ENCODE data around the gene TMEM63A. TPM values are rescaled to one million over a fixed set of nuclear protein-coding genes. Genes with fewer than 3 reads are reported as not detected.

Gene TMEM63A
- polyA plus RNA-seq, 1 experiment, result 41.8 TPM

GRCh38 chr1:225843426-225843795, 38.8 kb downstream of the TMEM63A start:
- Histone ChIP-seq H3K4me3 (ENCODE audit: low read depth, low read length) (no peak overlapping the region), H3K36me3 (ENCODE audit: control insufficient read depth, insufficient read depth, low read length) (peaks cover 22% of the 10 kb centered on the region), H3K27me3 (ENCODE audit: control insufficient read depth, insufficient read depth, low read length) (no peaks in the 10 kb centered on the region)
- CTCF ChIA-PET, result interaction anchor here (0.8 to 5.8 kb wide), 2 partner anchors 362 to 367 kb away, joined by 3 to 57 read pairs; no protein-coding TSS in a partner anchor
- POLR2A ChIA-PET, result no interaction called here
- TF ChIP-seq, protein P1, sequence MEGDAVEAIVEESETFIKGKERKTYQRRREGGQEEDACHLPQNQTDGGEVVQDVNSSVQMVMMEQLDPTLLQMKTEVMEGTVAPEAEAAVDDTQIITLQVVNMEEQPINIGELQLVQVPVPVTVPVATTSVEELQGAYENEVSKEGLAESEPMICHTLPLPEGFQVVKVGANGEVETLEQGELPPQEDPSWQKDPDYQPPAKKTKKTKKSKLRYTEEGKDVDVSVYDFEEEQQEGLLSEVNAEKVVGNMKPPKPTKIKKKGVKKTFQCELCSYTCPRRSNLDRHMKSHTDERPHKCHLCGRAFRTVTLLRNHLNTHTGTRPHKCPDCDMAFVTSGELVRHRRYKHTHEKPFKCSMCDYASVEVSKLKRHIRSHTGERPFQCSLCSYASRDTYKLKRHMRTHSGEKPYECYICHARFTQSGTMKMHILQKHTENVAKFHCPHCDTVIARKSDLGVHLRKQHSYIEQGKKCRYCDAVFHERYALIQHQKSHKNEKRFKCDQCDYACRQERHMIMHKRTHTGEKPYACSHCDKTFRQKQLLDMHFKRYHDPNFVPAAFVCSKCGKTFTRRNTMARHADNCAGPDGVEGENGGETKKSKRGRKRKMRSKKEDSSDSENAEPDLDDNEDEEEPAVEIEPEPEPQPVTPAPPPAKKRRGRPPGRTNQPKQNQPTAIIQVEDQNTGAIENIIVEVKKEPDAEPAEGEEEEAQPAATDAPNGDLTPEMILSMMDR (IDR thresholded peaks at IDR 0.05; ENCODE audit: insufficient read depth, low read depth, low read length), result no peak
- no peak for DNase-seq (ENCODE audit: low read depth)

- H3K4me3 ChIP-seq (ENCODE audit: low read depth, low read length), result no peak overlapping the region
- POLR2A ChIA-PET, result no interaction called here
- H3K27me3 ChIP-seq (ENCODE audit: control insufficient read depth, insufficient read depth, low read length), result no peaks in the 10 kb centered on the region
- TF ChIP-seq, protein P1 (IDR thresholded peaks at IDR 0.05; ENCODE audit: insufficient read depth, low read depth, low read length), result no peak
- peaks cover 22% of the 10 kb centered on the region for H3K36me3 ChIP-seq (ENCODE audit: control insufficient read depth, insufficient read depth, low read length)
- no peak for DNase-seq (ENCODE audit: low read depth)
- CTCF ChIA-PET, result interaction anchor here (0.8 to 5.8 kb wide), 3 partner anchors 70 to 367 kb away, joined by 3 to 57 read pairs (median 3); no protein-coding TSS in a partner anchor
Observed at GRCh38 chr1:225842788-225843425, 39.3 kb downstream of the TMEM63A start.

DNA sequence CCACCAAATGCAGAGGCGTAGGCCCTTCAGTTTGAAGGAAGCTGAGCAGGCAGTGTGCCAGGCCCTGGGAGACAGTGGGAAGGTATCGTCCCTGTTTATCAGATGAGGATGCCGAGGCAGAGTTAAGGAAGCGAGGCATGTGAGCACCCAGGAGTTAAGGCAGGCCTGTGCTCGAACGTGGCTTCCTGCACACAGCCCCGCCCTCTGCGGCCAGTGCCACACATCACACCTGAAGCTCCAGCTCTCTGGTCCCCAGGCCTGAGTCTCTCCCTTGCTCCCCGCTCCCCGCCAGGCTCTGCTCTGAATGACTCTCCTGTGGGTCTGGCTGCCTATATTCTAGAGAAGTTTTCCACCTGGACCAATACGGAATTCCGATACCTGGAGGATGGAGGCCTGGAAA, 40.1 kb downstream of the TMEM63A start:
- Histone ChIP-seq H3K27me3 (ENCODE audit: control insufficient read depth, insufficient read depth, low read length) (no peaks in the 10 kb centered on the region), H3K4me3 (ENCODE audit: low read depth, low read length) (no peak overlapping the region), H3K36me3 (ENCODE audit: control insufficient read depth, insufficient read depth, low read length) (peaks cover 20% of the 10 kb centered on the region)
- TF ChIP-seq, protein P1 (IDR thresholded peaks at IDR 0.05; ENCODE audit: insufficient read depth, low read depth, low read length), result no peak
- no peak for DNase-seq (ENCODE audit: low read depth)
- CTCF ChIA-PET, result interaction anchor here (1.2 to 5.8 kb wide), 3 partner anchors 70 to 366 kb away, joined by 3 to 57 read pairs (median 3); no protein-coding TSS in a partner anchor
- POLR2A ChIA-PET, result no interaction called here

GRCh38 chr1:225840713-225841112, 41.5 kb downstream of the TMEM63A start:
- ChIA-PET POLR2A (no interaction called here), CTCF (interaction anchor here (0.7 to 1.9 kb wide), 5 partner anchors 13 to 366 kb away, joined by 3 to 8 read pairs (median 4); partner anchors contain the start of gene SRP9)
- Histone ChIP-seq H3K27me3 (ENCODE audit: control insufficient read depth, insufficient read depth, low read length) (no peaks in the 10 kb centered on the region), H3K4me3 (ENCODE audit: low read depth, low read length) (no peak overlapping the region), H3K36me3 (ENCODE audit: control insufficient read depth, insufficient read depth, low read length) (peaks cover 12% of the 10 kb centered on the region)
- DNase-seq (ENCODE audit: low read depth), result no peak
- TF ChIP-seq, protein P1 (IDR thresholded peaks at IDR 0.05; ENCODE audit: insufficient read depth, low read depth, low read length), result no peak

- POLR2A ChIA-PET, result no interaction called here
- TF ChIP-seq, protein P1 (IDR thresholded peaks at IDR 0.05; ENCODE audit: insufficient read depth, low read depth, low read length), result no peak
- Histone ChIP-seq H3K36me3 (ENCODE audit: control insufficient read depth, insufficient read depth, low read length) (peaks cover 12% of the 10 kb centered on the region), H3K4me3 (ENCODE audit: low read depth, low read length) (no peak overlapping the region), H3K27me3 (ENCODE audit: control insufficient read depth, insufficient read depth, low read length) (no peaks in the 10 kb centered on the region)
- DNase-seq (ENCODE audit: low read depth), result no peak
- CTCF ChIA-PET, result interaction anchor here (0.7 to 1.9 kb wide), 4 partner anchors 13 to 365 kb away, joined by 3 to 8 read pairs (median 4); partner anchors contain the start of gene SRP9
Observed at GRCh38 chr1:225840223-225840610, 42.0 kb downstream of the TMEM63A start.
